T-helper 1 cell (primary cell): Measurements from ENCODE around the gene PTPRQ.
"Not testable (repeated sequence)": the region's sequence is repeated elsewhere in the genome, so short reads cannot be mapped to it uniquely, and the experiment has no call there.

Source experiments
- DNase-seq, 5 donors: peaks; one replicate each; pipeline ENCODE4 v3.0.0-alpha.2; 2012 to 2020
- total RNA-seq, 4 donors: gene quantifications; one replicate each; lab custom pipeline; 2026; lab: John Stamatoyannopoulos, UW

PTPRQ gene
- 0 reads per million in 4 donors for total RNA-seq

GRCh38 chr12:80443974-80444666 is at the start of gene PTPRQ:
PTPRQ (plus strand) TSS chr12:80444235; CDS start chr12:80444346, 111 bp downstream.
- no peak for DNase-seq

GRCh38 chr12:80400571-80400991 is 43.5 kb upstream of the PTPRQ start:
- DNase-seq = no peak

- no peak for DNase-seq
Observed at GRCh38 chr12:80401191-80401590, 42.8 kb upstream of the PTPRQ start.

- DNase-seq = no peak
Observed at GRCh38 chr12:80404629-80405028, 39.4 kb upstream of the PTPRQ start.

- DNase-seq = no peak
Observed at GRCh38 chr12:80406253-80406652, 37.8 kb upstream of the PTPRQ start.

GRCh38 chr12:80411787-80412186 is 32.2 kb upstream of the PTPRQ start:
- no peak for DNase-seq

- DNase-seq = peak in 1 of 5 donors; percentile 17
Observed at GRCh38 chr12:80412343-80412953, 31.6 kb upstream of the PTPRQ start.

GRCh38 chr12:80413462-80413861 is 30.6 kb upstream of the PTPRQ start:
- no peak for DNase-seq

- DNase-seq = no peak
Observed at GRCh38 chr12:80415466-80415865, 28.6 kb upstream of the PTPRQ start.

GRCh38 chr12:80419644-80420043 is 24.4 kb upstream of the PTPRQ start:
- no peak for DNase-seq

- DNase-seq = no peak
Observed at GRCh38 chr12:80420075-80420474, 24.0 kb upstream of the PTPRQ start.

- DNase-seq = no peak
Observed at GRCh38 chr12:80422550-80422949, 21.5 kb upstream of the PTPRQ start.

GRCh38 chr12:80432061-80432460 is 12.0 kb upstream of the PTPRQ start:
- DNase-seq = no peak

- DNase-seq = no peak
Observed at GRCh38 chr12:80441921-80442320, 2.1 kb upstream of the PTPRQ start.

GRCh38 chr12:80442426-80443222 is 1.4 kb upstream of the PTPRQ start:
- no peak for DNase-seq

- no peak for DNase-seq
Observed at GRCh38 chr12:80445083-80445793, 1.2 kb downstream of the PTPRQ start.

GRCh38 chr12:80456513-80456912 is 12.5 kb downstream of the PTPRQ start:
- no peak for DNase-seq

GRCh38 chr12:80460972-80461371 is 16.9 kb downstream of the PTPRQ start:
- no peak for DNase-seq

GRCh38 chr12:80461851-80462250 is 17.8 kb downstream of the PTPRQ start:
- DNase-seq = not testable (repeated sequence)

- no peak for DNase-seq
Observed at GRCh38 chr12:80469681-80470080, 25.6 kb downstream of the PTPRQ start.

- DNase-seq = no peak
Observed at GRCh38 chr12:80470403-80470802, 26.4 kb downstream of the PTPRQ start.

- no peak for DNase-seq
Observed at GRCh38 chr12:80472236-80472635, 28.2 kb downstream of the PTPRQ start.

- DNase-seq = peak in 1 of 5 donors; percentile 4
Observed at GRCh38 chr12:80472911-80473500, 29.0 kb downstream of the PTPRQ start.
